ENCODE data around the gene PGPEP1.

DNA sequence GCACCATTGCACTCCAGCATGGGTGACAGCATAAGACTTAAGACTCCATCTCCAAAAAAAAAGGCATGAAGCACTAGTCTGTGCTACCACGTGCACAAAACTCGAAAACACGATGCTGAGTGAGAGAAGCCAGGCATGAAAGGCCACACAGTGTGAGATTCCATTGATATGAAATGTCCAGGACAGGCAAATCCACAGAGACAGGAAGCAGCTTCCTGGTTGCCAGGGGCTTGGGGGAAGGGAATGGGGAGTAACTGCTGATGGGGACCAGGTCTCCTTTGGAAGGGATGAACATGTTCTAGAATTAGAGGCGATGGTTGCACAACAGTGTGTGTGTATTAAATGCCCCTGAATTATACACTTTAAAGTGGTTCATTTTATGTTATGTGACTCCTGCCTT is 43.1 kb upstream of the PGPEP1 start:
- no peak for TF ChIP-seq POLR2A (IDR thresholded peaks at IDR 0.05)
- TF ChIP-seq, protein P1, sequence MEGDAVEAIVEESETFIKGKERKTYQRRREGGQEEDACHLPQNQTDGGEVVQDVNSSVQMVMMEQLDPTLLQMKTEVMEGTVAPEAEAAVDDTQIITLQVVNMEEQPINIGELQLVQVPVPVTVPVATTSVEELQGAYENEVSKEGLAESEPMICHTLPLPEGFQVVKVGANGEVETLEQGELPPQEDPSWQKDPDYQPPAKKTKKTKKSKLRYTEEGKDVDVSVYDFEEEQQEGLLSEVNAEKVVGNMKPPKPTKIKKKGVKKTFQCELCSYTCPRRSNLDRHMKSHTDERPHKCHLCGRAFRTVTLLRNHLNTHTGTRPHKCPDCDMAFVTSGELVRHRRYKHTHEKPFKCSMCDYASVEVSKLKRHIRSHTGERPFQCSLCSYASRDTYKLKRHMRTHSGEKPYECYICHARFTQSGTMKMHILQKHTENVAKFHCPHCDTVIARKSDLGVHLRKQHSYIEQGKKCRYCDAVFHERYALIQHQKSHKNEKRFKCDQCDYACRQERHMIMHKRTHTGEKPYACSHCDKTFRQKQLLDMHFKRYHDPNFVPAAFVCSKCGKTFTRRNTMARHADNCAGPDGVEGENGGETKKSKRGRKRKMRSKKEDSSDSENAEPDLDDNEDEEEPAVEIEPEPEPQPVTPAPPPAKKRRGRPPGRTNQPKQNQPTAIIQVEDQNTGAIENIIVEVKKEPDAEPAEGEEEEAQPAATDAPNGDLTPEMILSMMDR (IDR thresholded peaks at IDR 0.05) = no peak

All from vagina (tissue), 2 donors.